Measurements from ENCODE around the gene SCARF2. TPM values are rescaled to one million over a fixed set of nuclear protein-coding genes. Genes with fewer than 3 reads are reported as not detected.
A peak's percentile ranks its signal among the peaks of the same experiment; 100 is the strongest.

The SCARF2 gene
- total and polyA plus RNA-seq, 7 donors: under 0.01 to 12.8 (median 6.4) TPM

- peak overlapping the region in 1 of 4 donors; percentile 5 for H3K4me3 ChIP-seq
- no peak overlapping the region for H3K27ac ChIP-seq
These were observed 11.9 kb downstream of the SCARF2 start for GRCh38 chr22:20425566-20426258.

DNA sequence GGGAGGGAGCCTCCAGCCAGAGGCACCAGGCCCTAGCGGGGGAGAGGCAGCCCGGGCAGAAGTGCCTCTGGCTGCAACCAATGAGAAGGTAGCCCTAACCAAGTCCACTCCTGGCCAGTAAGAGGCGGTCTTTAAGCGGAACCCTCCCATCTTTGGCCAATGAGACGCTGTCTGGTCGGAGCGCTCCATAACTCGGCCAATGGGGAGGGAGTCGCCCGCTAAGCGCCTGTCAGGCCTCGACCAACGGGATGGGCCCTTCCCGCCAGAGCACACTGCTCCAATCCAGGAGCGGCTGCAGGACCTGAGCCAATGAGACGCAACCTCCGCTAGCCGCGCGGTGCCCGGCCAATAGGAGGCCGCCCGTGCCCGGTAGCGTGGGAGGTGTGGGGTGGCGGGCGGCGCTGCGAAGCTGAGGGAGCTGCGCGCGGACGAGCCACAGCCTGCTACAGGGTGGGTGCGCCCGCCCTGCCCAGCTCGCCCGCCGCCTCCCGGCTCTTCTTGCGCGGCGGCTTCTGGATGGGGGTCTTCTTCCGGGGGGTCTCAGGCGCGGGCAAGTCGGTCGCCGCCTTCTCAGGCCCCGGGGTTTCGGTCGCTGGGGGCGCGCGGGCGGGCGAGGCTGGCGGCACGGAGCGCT, 12.6 kb downstream of the SCARF2 start:
- 58 to 59% methylated on average over 59 of the region's 59 CpGs for WGBS, 2 donors
- intact Hi-C loops (cut with DNase I): no loop called here
- DNase-seq: no peak
- H3K36me3 ChIP-seq: peaks cover 0 to 25% (median 12%) of the 10 kb centered on the region in 4 donors
- H3K27me3 ChIP-seq: no peaks in the 10 kb centered on the region
- no peaks in the 10 kb centered on the region for H3K9me3 ChIP-seq
- peak overlapping the region in 3 of 4 donors; percentile 33 to 71 (median 70) for H3K27ac ChIP-seq
- H3K4me1 ChIP-seq: peaks cover 0 to 36% (median 30%) of the 10 kb centered on the region in 4 donors
- peak overlapping the region in 1 of 4 donors; percentile 5 for H3K4me3 ChIP-seq
- TF ChIP-seq, protein P1, sequence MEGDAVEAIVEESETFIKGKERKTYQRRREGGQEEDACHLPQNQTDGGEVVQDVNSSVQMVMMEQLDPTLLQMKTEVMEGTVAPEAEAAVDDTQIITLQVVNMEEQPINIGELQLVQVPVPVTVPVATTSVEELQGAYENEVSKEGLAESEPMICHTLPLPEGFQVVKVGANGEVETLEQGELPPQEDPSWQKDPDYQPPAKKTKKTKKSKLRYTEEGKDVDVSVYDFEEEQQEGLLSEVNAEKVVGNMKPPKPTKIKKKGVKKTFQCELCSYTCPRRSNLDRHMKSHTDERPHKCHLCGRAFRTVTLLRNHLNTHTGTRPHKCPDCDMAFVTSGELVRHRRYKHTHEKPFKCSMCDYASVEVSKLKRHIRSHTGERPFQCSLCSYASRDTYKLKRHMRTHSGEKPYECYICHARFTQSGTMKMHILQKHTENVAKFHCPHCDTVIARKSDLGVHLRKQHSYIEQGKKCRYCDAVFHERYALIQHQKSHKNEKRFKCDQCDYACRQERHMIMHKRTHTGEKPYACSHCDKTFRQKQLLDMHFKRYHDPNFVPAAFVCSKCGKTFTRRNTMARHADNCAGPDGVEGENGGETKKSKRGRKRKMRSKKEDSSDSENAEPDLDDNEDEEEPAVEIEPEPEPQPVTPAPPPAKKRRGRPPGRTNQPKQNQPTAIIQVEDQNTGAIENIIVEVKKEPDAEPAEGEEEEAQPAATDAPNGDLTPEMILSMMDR (IDR thresholded peaks at IDR 0.05): no peak

More at GRCh38 chr22:20425566-20426258, 11.9 kb downstream of the SCARF2 start:
- 25 to 34% methylated on average over 96 of the region's 96 CpGs for WGBS, 2 donors
- intact Hi-C loops (cut with DNase I): no loop called here
- Histone ChIP-seq H3K36me3 (peaks cover 0 to 25% (median 12%) of the 10 kb centered on the region in 4 donors), H3K27me3 (peaks cover 0 to 1% (median 0%) of the 10 kb centered on the region in 3 donors), H3K9me3 (no peaks in the 10 kb centered on the region), H3K4me1 (peaks cover 0 to 43% (median 37%) of the 10 kb centered on the region in 4 donors)
- no peak for TF ChIP-seq EP300 (IDR thresholded peaks at IDR 0.05)
- DNase-seq: no peak

- WGBS, 2 donors: 78 to 79% methylated on average over 15 of the region's 15 CpGs
- Histone ChIP-seq H3K27ac (peak overlapping the region; percentile 33 to 71 (median 66)), H3K9me3 (no peaks in the 10 kb centered on the region), H3K4me1 (peaks cover 0 to 31% (median 27%) of the 10 kb centered on the region in 4 donors), H3K4me3 (no peak overlapping the region), H3K36me3 (peaks cover 0 to 24% (median 10%) of the 10 kb centered on the region in 4 donors), H3K27me3 (no peaks in the 10 kb centered on the region)
- no peak for DNase-seq
- TF ChIP-seq EP300 (IDR thresholded peaks at IDR 0.05) (no peak), POLR2AphosphoS5 (IDR thresholded peaks at IDR 0.05) (no peak), POLR2A (IDR thresholded peaks at IDR 0.05) (no peak)
- TF ChIP-seq, protein P1 (IDR thresholded peaks at IDR 0.05): no peak
- intact Hi-C loops (cut with DNase I): no loop called here
These were observed 13.1 kb downstream of the SCARF2 start for GRCh38 chr22:20424568-20424931.

DNA sequence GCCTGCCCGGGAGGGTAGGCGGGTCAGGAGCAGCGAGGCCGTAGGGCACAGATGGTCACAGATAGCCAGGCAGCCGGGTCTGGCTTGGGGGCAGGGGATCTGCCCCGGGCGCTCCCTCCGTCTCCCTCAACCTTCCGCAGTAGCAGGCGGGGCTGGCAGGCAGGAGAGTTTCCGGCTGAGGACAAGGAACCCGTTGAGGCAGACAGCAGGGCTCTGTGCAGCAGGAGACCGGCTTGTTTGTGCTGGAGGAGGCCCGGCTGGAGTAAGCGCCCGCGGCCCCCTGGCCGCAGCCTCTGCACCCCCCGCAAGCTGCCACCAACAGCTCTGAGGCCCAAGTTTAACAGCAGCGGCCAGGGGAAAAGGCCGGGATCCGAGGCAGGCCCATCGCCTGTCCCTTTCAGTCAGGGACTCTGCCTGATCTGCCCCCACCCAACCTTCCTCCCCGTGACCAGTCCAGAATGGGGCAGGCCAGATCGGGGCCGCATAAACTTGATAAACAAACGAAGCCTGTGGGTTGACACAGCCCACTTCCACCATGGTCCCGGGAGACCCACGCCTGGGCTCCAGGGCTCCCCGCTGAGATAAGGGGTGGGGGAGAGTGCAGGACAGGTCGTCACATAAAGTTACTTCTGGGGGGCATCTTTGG, 13.6 kb downstream of the SCARF2 start:
- H3K27ac ChIP-seq: peak overlapping the region; percentile 33 to 71 (median 66)
- H3K27me3 ChIP-seq: no peaks in the 10 kb centered on the region
- WGBS, 2 donors: 44 to 64% methylated on average over 31 of the region's 31 CpGs
- H3K4me1 ChIP-seq: peaks cover 0 to 28% (median 27%) of the 10 kb centered on the region in 4 donors
- DNase-seq: no peak
- H3K36me3 ChIP-seq: peaks cover 0 to 19% (median 7%) of the 10 kb centered on the region in 4 donors
- TF ChIP-seq EP300 (IDR thresholded peaks at IDR 0.05) (no peak), POLR2A (IDR thresholded peaks at IDR 0.05) (no peak), POLR2AphosphoS5 (IDR thresholded peaks at IDR 0.05) (no peak)
- TF ChIP-seq, protein P1 (IDR thresholded peaks at IDR 0.05): no peak
- intact Hi-C loops (cut with DNase I): no loop called here
- H3K9me3 ChIP-seq: no peaks in the 10 kb centered on the region
- no peak overlapping the region for H3K4me3 ChIP-seq
